GM10266 (cell line): Measurements from ENCODE around the gene NSG1.

ENCODE experiments used
- DNase-seq: peaks from one replicate; pipeline ENCODE4 v3.0.0; 2012; ENCODE audit errors: extremely low spot score
- TF ChIP-seq, protein P1 (sequence below): IDR thresholded peaks from 2 replicates; pipeline ENCODE4 v1.5.1; 2012; ENCODE audit warnings: mild to moderate bottlenecking, low read depth; ENCODE audit not compliant: control insufficient read depth, insufficient read depth; ENCODE audit errors: missing control alignments

NSG1 gene

DNA sequence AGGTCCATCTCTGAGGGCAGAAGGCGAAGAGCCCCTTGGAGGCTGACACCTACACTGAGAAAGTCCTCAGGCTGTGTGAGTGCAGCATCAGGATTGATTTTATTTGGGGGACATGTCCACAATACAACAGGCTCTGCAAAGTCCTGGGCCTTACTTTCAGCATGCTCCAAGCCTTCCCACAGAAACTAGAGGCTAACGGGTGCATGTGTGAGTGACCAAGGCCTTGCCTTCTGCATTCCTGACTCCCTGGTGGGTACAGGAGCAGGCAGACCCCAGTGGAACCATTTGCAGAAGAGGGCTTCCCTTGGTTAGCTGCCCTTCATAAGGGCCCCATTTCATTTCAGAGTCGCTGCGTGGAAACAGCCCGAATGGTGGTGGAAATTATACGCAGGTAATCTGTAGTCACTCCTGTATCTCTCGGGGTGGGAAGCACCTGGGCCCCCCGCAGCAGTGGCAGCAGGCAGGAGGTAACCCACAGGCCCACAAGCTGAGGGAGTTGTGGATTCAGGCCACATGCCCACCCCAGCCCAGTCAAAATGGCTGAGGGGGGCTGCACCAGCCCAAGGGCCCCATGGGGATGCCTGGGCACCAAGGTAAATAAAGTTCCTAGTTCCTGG is 37.7 kb downstream of the NSG1 start:
- TF ChIP-seq, protein P1, sequence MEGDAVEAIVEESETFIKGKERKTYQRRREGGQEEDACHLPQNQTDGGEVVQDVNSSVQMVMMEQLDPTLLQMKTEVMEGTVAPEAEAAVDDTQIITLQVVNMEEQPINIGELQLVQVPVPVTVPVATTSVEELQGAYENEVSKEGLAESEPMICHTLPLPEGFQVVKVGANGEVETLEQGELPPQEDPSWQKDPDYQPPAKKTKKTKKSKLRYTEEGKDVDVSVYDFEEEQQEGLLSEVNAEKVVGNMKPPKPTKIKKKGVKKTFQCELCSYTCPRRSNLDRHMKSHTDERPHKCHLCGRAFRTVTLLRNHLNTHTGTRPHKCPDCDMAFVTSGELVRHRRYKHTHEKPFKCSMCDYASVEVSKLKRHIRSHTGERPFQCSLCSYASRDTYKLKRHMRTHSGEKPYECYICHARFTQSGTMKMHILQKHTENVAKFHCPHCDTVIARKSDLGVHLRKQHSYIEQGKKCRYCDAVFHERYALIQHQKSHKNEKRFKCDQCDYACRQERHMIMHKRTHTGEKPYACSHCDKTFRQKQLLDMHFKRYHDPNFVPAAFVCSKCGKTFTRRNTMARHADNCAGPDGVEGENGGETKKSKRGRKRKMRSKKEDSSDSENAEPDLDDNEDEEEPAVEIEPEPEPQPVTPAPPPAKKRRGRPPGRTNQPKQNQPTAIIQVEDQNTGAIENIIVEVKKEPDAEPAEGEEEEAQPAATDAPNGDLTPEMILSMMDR: no peak
- DNase-seq: no peak

DNA sequence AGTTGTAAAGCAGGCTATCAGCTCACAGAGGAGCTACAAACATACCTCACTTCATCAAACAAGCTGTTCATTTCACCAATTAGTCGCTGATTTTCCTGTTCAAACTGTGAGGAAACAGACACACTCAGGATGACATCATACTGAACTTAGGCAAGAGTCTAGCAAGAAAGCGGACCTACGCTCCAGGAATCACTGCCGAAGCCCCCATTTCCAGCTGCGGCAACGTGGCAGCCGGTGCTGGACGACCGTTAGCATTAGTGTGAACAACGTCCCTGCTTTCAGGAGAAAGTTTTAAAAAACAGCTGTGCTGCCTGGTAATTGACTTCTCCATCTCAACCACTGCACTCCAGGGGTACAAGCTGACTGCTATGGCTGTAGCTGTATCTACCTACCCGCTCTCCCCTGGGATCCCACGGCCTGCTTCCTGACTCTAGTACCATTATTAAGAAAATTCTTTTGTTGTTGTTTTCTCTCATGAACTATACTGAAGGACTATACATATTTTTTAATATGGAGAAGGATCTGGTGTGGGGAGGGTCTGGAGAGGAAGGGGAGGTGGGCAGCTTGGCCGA is 38.3 kb downstream of the NSG1 start:
- TF ChIP-seq, protein P1: no peak
- DNase-seq: no peak

DNA sequence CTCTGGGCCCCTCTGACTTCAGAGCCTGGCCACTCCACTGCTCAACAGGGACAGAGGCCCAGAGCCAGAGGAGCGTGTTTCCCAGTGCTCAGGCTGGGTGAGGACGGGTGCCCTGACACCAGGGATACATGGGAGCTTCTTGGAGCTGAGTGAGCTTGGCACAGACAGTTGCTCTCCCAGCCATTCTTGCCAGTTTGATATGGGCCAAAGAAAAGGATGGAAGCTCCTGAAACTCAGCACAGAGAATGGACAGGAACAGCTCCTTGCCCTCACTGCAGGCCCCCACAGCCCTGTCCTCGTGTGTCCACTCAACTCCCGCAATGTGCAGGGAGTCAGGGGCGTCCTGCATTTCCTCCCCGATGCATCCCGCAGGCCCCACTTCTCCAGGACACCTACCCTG is 38.8 kb downstream of the NSG1 start:
- DNase-seq: no peak
- TF ChIP-seq, protein P1: no peak

DNA sequence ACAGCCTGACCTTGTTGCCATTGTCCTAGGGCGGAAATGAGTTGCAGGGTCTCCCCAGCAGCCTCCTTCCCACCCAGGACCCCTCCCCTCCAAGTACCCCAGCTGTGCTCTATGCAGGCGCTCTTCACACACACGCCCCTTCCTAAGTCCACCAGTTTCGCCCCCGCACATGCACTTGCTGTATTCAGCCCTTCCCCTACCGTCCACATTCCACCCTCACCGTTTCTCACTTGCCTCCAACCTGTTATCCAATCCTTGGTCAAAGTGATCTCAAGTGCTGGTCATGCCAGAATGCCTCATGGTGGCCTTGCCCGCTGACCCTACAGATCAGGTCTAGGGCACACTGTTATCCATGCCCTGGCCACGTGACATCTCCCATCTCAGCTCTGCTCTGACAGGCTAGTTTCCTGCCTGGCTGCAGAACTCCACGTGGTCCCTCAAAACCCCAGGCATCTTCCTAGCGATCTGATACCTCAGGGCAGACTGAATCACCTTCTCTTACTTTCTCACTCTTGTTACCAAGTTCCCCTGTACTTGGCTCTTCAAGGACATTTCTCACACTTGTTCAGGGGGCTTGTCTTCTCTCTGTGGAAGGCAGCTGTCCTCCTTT is 39.7 kb downstream of the NSG1 start:
- DNase-seq: no peak
- TF ChIP-seq, protein P1: no peak

DNA sequence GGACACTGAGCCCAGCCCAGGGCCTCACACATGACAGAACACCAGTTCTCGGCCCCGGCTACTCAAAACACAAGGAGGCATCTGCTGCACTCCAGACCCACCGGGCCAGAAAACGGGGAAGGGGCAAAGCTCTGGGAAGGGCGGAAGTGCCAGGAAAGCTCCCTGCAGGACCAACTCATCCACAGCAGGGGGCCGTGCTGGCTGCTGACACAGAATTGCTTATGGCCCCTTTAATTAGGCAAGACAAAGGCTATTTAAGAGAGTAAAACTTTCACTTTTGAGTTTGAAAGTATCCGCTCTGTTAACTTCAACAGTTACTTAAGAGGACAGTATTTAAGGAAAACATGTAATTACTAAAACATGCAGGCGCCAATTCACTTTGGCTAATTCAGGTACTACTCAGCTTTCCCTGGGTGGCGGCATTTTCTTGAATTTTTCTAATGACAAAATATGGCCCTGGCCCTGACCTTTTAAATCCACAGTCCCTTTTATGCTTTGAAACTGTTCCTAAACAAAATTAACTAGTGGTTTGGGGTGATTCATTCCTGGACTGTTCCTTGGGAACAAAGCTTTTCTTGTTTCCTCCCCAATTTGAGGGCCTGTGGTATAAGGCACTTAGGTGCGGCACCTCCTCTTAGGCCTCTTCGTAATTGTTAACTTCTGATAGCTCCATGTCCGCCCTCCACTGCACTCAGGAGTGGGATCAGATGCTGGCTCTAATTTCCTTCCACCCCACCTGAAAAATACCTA is 40.4 kb downstream of the NSG1 start:
- no peak for DNase-seq
- TF ChIP-seq, protein P1: no peak

DNA sequence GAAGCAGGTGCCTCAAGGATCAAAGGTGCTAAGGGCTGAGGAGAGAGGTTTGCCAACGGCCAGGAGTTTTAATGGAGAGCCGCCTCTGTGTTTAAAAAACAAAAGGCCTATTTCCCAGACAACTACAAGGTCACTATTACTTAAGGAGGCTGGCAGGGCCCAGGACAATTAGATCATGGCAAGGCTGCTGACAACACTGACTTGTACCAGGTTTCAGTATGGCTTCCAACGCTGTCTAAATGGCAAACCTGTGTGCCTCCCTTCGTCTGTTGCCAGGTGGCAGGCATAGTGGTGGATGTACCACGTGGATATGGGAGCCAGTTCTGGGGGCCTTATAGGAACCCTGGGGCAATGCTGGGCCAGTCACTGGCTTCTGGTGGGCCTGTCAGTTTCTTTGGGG is 41.0 kb downstream of the NSG1 start:
- TF ChIP-seq, protein P1: no peak
- DNase-seq: no peak
